GM12872 (cell line): ENCODE data around the gene RPTOR.

ENCODE experiments used
- TF ChIP-seq, protein P1 (sequence below): IDR thresholded peaks from 3 replicates; pipeline ENCODE4 v1.5.1; 2011; ENCODE audit warnings: low read depth, mild to moderate bottlenecking, low read length, moderate library complexity; ENCODE audit not compliant: insufficient read depth

Gene RPTOR

DNA sequence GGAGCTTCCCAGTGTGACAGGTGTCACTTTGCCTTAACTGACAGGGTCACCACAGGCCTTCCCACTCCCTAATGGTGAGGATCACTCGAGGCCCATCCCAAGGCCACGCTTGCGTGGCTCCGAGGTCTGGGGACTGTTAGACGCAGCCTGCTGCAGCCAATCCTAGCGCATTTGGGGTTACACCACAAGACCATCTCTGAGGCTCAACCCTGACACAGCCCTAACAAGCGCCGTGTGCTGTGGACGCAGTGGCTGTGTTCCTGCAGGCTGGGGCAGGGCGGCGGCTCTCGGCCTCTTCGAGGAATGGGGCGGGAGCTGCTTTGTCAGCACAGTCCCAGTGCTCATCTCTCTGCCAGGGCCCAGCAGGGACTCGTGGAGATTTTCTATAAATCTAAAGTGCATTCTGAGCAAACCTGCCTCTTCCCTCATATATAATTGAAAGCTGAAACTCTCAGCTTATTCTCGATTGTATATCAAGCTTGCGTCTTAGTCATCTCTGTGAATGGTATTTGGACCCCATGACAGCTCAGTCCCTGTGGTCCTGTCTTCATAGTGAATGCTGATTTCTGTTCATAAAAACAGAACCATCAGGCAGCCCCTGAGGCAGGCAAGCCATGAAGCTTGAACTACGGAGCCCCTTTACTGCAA lies 381.2 kb downstream of the RPTOR start:
- TF ChIP-seq, protein P1, sequence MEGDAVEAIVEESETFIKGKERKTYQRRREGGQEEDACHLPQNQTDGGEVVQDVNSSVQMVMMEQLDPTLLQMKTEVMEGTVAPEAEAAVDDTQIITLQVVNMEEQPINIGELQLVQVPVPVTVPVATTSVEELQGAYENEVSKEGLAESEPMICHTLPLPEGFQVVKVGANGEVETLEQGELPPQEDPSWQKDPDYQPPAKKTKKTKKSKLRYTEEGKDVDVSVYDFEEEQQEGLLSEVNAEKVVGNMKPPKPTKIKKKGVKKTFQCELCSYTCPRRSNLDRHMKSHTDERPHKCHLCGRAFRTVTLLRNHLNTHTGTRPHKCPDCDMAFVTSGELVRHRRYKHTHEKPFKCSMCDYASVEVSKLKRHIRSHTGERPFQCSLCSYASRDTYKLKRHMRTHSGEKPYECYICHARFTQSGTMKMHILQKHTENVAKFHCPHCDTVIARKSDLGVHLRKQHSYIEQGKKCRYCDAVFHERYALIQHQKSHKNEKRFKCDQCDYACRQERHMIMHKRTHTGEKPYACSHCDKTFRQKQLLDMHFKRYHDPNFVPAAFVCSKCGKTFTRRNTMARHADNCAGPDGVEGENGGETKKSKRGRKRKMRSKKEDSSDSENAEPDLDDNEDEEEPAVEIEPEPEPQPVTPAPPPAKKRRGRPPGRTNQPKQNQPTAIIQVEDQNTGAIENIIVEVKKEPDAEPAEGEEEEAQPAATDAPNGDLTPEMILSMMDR = no peak

DNA sequence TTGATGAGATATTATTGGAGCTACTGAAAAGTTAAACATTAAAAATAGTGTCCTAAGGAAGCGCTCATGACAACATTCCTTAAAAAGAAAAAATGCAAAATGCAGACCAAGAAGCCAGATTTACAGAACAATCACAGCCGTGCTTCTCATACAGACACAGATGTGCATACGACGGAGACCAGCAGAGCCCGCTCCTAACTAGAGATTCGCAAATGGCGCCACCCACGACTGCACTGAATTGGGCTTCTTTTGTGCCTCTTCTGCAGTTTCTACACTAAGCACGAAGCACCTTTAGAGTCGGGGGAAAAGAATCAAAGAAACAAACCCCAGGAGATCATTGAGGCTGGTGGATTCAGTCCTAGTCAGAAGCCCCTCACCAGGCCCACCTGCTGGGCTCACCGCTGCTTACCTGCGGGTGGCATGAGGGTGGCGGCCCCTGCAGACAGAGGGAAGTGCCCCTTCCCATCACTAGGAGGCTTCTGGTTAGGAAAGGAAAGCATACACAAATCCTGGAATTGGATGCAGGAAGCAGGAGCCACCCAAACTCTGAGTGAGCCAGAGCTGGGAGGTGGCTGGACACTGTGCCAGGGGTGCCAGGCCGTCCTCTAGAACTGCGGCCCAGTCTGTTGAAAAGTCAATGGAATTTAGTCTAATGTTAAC lies 382.1 kb downstream of the RPTOR start:
- TF ChIP-seq, protein P1 = no peak

DNA sequence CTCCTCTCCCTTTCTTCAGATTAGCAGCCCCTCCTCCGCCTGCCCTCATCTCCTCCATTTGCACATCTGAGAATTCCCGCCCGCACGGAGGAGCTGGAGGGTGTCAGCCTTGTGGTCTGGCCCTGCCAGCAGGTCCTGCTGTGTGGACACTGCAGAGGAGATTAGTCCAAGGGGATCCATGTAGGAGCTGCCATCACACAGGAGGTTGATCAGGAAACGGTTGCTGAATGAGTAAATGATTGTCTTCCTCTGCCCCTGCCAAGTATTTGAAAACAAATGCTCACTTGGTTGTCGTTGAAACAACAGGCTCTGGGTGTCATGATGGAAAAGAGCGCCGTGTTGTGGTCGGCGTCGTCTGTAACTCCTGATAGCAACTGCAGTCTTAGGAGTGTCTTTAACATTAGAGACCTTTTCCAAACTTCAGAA lies 383.2 kb downstream of the RPTOR start:
- TF ChIP-seq, protein P1 = no peak

DNA sequence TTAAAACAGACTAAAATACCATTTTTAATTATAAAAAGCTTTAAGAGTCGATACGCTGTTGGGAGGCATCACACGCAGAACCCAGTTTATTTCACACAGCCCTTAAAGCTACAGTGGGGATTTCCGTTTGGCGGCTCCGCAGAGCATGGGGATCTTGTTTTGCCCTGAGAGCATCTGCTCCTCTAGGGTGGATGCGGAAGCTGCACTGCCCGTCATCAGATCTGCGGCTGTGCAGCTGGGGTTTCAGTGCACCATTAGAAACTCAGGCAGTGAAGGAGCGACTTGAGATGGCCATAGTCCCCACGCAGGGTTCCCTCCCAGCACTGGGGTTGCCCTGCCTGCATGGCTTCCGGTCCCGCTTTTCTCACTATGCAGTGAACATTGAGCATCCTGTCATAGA lies 384.8 kb downstream of the RPTOR start:
- TF ChIP-seq, protein P1 = no peak

DNA sequence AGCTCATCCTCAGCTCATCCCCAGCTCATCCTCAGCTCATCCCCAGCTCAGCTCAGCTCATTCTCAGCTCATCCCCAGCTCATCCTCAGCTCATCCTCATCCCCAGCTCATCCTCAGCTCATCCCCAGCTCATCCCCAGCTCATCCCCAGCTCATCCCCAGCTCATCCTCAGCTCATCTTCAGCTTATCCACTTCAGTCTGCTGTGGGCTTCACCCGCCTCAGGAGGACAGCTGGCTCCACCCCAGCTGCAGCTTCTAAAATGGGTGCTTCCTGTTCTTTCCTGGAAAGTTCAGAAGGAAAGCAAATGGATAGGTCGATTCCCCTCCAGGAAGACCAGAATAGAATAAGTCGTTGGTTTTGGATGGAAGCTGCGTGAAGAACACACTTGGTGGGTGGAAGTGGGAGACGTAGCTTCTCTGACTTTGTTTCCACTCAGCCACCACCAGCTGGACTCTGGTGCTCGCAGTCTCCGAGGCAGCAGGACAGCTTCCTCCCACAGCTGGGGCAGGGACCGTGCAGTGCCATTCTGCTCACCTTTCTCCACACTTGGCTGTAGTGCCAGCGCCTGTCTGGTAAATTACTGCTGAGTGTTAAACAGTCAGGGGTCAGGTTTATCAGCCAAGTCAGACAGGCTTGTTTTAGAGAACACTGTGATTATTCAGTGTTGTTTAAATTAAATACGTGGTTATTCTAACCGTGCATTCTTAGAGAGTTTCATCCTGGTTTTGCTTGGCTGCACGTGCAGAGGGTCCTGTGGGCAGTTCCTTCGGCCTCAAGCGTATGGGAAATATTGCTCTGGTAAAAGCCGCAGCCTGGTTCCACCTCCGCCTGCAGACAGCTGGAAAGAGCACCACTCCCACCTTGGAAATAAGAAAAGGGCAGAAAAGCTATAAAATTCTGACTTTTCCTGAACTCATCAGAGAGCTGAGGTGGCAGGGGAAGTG lies 386.0 kb downstream of the RPTOR start:
- TF ChIP-seq, protein P1 = no peak

DNA sequence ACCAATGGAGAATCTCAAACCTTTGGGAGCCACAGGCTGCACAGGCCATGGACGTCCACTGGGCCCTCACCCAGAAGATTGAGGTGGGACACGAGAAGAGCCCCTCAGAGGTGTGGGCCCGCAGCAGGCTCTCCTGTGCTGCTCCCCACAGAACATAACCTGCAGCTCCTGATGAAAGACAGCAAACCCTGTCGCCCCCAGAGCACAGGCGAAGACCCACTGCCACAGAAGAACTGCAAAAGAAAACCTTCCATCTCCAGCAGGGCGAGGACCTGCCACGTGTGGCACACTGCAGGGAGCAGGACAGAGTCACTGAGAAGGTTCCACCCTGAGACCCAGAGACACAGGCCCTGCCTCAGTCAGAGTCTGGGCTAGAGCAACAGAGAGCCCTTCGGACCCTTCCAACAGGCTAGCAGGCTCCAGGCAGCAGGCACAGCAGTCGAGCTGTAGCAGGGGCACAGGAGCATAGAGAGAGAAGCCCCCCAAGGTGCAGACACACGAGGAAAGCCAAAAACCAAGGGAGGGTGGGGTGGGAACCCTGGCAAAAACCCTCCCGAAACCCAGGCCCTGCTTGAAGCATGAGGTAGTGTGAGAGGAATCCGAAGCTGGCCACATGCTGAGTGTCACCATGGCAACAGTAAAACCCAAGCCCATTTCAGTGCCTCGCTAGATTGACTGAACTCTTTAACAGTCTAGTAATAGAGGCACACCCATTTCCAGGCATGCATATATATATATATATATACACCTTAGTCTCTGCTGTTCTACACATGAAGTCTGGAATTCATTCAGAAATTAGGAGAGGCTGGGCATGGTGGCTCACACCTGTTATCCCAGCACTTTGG lies 387.0 kb downstream of the RPTOR start:
- TF ChIP-seq, protein P1 = no peak

DNA sequence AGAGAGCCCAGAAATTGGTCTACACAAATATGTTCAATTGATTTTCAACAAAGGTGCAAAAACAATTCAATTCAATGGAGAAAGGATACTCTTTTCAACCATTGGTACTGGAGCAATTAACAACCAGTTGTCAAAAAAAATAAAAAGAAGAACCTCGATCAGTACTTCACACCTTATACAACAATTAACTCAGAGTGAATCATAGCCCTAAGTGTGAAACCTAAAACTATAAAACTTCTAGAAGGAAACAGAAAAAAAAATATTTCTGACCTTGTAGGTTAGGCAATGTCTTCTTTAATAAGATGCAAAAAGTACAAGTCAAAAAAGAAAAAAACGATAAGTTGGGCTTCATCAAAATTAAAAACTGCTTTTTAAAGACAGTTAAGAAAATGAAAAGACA lies 390.9 kb downstream of the RPTOR start:
- TF ChIP-seq, protein P1 = no peak
